ENCODE measurements around the gene CDC16.

DNA sequence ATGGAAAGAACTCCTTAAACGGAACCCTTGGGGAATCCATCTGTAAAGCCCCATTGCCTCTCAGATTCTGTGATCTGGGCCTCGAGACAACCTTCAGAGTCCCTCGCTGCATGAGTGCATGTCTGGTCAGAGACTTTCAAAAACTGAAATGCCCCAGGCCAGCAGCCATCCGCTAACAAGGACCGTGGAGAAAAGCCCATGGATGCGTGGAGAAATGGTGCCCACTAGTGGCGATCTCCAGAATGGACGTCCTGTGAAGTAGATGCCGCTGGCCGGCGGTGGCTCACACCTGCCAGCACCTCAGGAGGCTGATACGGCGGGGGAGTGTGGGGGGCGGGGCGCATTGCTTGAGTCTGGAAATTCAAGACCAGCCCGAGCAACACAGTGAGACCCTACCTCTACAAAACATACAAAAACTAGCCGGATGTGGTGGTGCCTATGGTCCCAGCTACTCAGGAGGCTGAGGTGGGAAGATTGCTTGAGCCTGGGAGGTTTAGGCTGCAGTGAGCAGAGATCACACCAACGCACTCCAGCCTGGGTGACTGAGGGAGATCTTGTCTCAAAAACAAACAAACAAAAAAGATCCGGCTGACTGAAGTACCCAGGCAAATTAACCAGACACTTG is 7.9 kb upstream of the CDC16 start:
- TF ChIP-seq CHD1 (IDR thresholded peaks at IDR 0.05; ENCODE audit: low read depth, low read length) = no peak
- TF ChIP-seq, protein P1, sequence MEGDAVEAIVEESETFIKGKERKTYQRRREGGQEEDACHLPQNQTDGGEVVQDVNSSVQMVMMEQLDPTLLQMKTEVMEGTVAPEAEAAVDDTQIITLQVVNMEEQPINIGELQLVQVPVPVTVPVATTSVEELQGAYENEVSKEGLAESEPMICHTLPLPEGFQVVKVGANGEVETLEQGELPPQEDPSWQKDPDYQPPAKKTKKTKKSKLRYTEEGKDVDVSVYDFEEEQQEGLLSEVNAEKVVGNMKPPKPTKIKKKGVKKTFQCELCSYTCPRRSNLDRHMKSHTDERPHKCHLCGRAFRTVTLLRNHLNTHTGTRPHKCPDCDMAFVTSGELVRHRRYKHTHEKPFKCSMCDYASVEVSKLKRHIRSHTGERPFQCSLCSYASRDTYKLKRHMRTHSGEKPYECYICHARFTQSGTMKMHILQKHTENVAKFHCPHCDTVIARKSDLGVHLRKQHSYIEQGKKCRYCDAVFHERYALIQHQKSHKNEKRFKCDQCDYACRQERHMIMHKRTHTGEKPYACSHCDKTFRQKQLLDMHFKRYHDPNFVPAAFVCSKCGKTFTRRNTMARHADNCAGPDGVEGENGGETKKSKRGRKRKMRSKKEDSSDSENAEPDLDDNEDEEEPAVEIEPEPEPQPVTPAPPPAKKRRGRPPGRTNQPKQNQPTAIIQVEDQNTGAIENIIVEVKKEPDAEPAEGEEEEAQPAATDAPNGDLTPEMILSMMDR (IDR thresholded peaks at IDR 0.05; ENCODE audit: control extremely low read depth in 1 of 3, insufficient read depth in 1 of 3, low read depth in 1 of 3, low read length in 3 of 3) = peak; percentile 94 to 99 (median 95)
- TF ChIP-seq, protein P2, sequence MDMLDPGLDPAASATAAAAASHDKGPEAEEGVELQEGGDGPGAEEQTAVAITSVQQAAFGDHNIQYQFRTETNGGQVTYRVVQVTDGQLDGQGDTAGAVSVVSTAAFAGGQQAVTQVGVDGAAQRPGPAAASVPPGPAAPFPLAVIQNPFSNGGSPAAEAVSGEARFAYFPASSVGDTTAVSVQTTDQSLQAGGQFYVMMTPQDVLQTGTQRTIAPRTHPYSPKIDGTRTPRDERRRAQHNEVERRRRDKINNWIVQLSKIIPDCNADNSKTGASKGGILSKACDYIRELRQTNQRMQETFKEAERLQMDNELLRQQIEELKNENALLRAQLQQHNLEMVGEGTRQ (IDR thresholded peaks at IDR 0.05; ENCODE audit: low read length) = no peak
- TF ChIP-seq NRF1 (IDR thresholded peaks at IDR 0.05; ENCODE audit: low read depth, low read length) = no peak
- no peak for TF ChIP-seq CEBPB (IDR thresholded peaks at IDR 0.05; ENCODE audit: low read depth, low read length)
- no peak for TF ChIP-seq EZH2 (IDR thresholded peaks at IDR 0.05; ENCODE audit: low read depth, low read length, severe bottlenecking)
